WTC11 (cell line): ENCODE data around the gene PLPP7. TPM values are rescaled to one million over a fixed set of nuclear protein-coding genes. Genes with fewer than 3 reads are reported as not detected.

ENCODE experiments used
- ATAC-seq: fragments of 200-7000 bp; cut with Tn5 transposase; 2 replicates; pipeline ENCODE4 v1.10.0; 2021; ENCODE audit warnings: mild to moderate bottlenecking, moderate library complexity
- CTCF ChIA-PET: fragments of 300-600 bp; sonication (Branson Sonifier 250); formaldehyde crosslinking; loops from one replicate; lab custom pipeline; 2021; ENCODE audit warnings: antibody characterized with exemption; lab: Charles Lee
- POLR2A ChIA-PET: fragments of 350-600 bp; sonication (Branson Sonifier 250); formaldehyde crosslinking; loops from one replicate; lab custom pipeline; 2021; ENCODE audit warnings: antibody characterized with exemption; lab: Charles Lee
- DNase-seq: peaks from one replicate; pipeline ENCODE4 v3.0.0; 2021; ENCODE audit warnings: low spot score
- H3K27ac Mint-ChIP-seq: 2 replicates; pipeline ENCODE4 v1.8.0; 2021; ENCODE audit warnings: mixed read lengths
- H3K27me3 Mint-ChIP-seq: 2 replicates; pipeline ENCODE4 v1.8.0; 2021; ENCODE audit warnings: low read depth, mild to moderate bottlenecking, moderate library complexity, mixed read lengths
- H3K36me3 Mint-ChIP-seq: 2 replicates; pipeline ENCODE4 v1.8.0; 2021; ENCODE audit warnings: mixed read lengths
- H3K4me1 Mint-ChIP-seq: 2 replicates; pipeline ENCODE4 v1.8.0; 2022; ENCODE audit warnings: mixed read lengths
- H3K4me3 Mint-ChIP-seq: 2 replicates; pipeline ENCODE4 v1.8.0; 2021; ENCODE audit warnings: mild to moderate bottlenecking, moderate library complexity, mixed read lengths
- H3K9me3 Mint-ChIP-seq: 2 replicates; pipeline ENCODE4 v1.8.0; 2021; ENCODE audit warnings: mixed read lengths
- GTF2I ChIP-seq: fragments of 250-450 bp; sonication (Bioruptor Pico); conservative IDR thresholded peaks from 2 replicates; pipeline ENCODE4 v1.4.0; 2021; ENCODE audit warnings: mild to moderate bottlenecking
- HMGA2 ChIP-seq: fragments of 250-450 bp; sonication (Bioruptor Pico); IDR thresholded peaks from 2 replicates; pipeline ENCODE4 v1.4.0; 2021; ENCODE audit warnings: mild to moderate bottlenecking, moderate library complexity
- JUN ChIP-seq: sonication (generic); formaldehyde crosslinking; IDR thresholded peaks from 2 replicates; pipeline ENCODE4 v1.8.0; 2023; ENCODE audit warnings: mild to moderate bottlenecking, missing genetic modification reagents
- MXD4 ChIP-seq: fragments of 250-450 bp; sonication (Bioruptor Pico); IDR thresholded peaks from 2 replicates; pipeline ENCODE4 v1.8.0; 2021; ENCODE audit warnings: mild to moderate bottlenecking, moderate library complexity, borderline replicate concordance
- MYBL2 ChIP-seq: sonication (generic); formaldehyde crosslinking; IDR thresholded peaks from 2 replicates; pipeline ENCODE4 v1.8.1; 2023; ENCODE audit warnings: mild to moderate bottlenecking, moderate library complexity, missing genetic modification reagents
- NFATC4 ChIP-seq: fragments of 250-450 bp; sonication (Bioruptor Pico); IDR thresholded peaks from 2 replicates; pipeline ENCODE4 v1.9.0; 2021; ENCODE audit warnings: mild to moderate bottlenecking
- NFE2L1 ChIP-seq: sonication (generic); formaldehyde crosslinking; IDR thresholded peaks from 2 replicates; pipeline ENCODE4 v1.8.1; 2023; ENCODE audit warnings: missing genetic modification reagents
- SMAD4 ChIP-seq: sonication (generic); formaldehyde crosslinking; IDR thresholded peaks from 2 replicates; pipeline ENCODE4 v1.8.0; 2022; ENCODE audit warnings: mild to moderate bottlenecking, missing genetic modification reagents
- SP1 ChIP-seq: sonication (generic); formaldehyde crosslinking; conservative IDR thresholded peaks from 2 replicates; pipeline ENCODE4 v1.8.1; 2022; ENCODE audit warnings: missing genetic modification reagents
- ZNF396 ChIP-seq: fragments of 250-450 bp; sonication (Bioruptor Pico); IDR thresholded peaks from 2 replicates; pipeline ENCODE4 v1.8.0; 2021; ENCODE audit warnings: mild to moderate bottlenecking, moderate library complexity, borderline replicate concordance
- ZNF416 ChIP-seq: fragments of 250-450 bp; sonication (Bioruptor Pico); IDR thresholded peaks from 2 replicates; pipeline ENCODE4 v1.9.0; 2021; ENCODE audit warnings: mild to moderate bottlenecking, inconsistent platforms
- ZNF423 ChIP-seq: fragments of 250-450 bp; sonication (Bioruptor Pico); IDR thresholded peaks from 2 replicates; pipeline ENCODE4 v2.1.2; 2022; ENCODE audit warnings: mild to moderate bottlenecking, moderate library complexity
- ZNF671 ChIP-seq: fragments of 250-450 bp; sonication (Bioruptor Pico); IDR thresholded peaks from 2 replicates; pipeline ENCODE4 v1.8.0; 2021; ENCODE audit warnings: mild to moderate bottlenecking
- total RNA-seq: library from RNA; stranded (reverse); gene quantifications from 3 replicates; pipeline ENCODE4 v1.2.3, GENCODE V29; 2021
- TF ChIP-seq, protein P1 (sequence below): sonication (generic); formaldehyde crosslinking; IDR thresholded peaks from 2 replicates; pipeline ENCODE4 v1.8.1; 2022; ENCODE audit warnings: low read depth, missing genetic modification reagents, borderline replicate concordance
- TF ChIP-seq, protein P2 (sequence below): sonication (generic); formaldehyde crosslinking; IDR thresholded peaks from 2 replicates; pipeline ENCODE4 v1.8.1; 2023; ENCODE audit warnings: mild to moderate bottlenecking, missing genetic modification reagents, moderate library complexity
- TF ChIP-seq, protein P3 (sequence below): sonication (generic); formaldehyde crosslinking; IDR thresholded peaks from 2 replicates; pipeline ENCODE4 v1.8.1; 2022; ENCODE audit warnings: missing genetic modification reagents, borderline replicate concordance
- TF ChIP-seq, protein P4 (sequence below): sonication (generic); formaldehyde crosslinking; IDR thresholded peaks from 2 replicates; pipeline ENCODE4 v1.8.0; 2022; ENCODE audit warnings: mild to moderate bottlenecking, missing genetic modification reagents
- TF ChIP-seq, protein P5 (sequence below): sonication (generic); formaldehyde crosslinking; IDR thresholded peaks from 2 replicates; pipeline ENCODE4 v1.8.0; 2022; ENCODE audit warnings: mild to moderate bottlenecking, missing genetic modification reagents
- TF ChIP-seq, protein P6 (sequence below): fragments of 250-450 bp; sonication (Bioruptor Pico); IDR thresholded peaks from 2 replicates; pipeline ENCODE4 v1.9.0; 2021; ENCODE audit warnings: mild to moderate bottlenecking

The PLPP7 gene
- total RNA-seq, 1 experiment from 2014 or later: 4.2 TPM

DNA sequence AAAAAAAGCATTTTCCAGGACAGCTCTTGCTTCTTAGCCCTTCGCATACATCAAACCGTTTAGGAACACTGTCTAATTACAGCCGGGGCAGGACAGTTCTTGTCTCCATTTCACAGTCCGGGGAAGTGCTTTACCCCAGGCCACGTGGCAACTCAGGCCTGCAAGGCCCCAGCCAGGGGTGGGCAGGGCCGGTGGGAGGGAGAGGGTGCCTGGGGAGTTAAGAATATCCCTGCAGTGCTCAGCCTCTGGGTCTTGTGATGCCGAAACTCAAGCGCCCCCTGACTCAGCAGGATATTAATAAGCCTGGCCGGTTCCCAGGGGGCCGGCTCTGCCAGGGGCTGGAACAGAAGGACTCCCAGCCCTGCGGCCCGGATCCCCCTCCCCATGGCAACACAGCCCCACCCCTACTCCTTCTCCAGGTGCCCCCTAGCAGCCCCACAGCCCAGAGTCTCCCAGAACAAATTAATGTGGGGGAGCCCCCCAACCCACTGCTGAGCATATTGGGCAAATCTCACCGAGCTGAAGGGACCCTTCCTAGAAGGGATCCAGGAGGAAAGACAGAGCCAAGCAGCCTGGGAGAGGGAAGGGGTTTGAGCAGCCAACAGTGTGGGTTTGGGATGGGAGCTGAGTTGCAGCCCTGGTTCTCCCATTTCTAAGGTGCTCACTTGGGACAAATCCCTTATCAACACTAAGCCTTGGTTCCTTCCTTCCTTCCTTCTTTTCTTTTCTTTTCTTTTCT lies 45.3 kb downstream of the PLPP7 start:
- ATAC-seq (peak; percentile 10; the same call in 1 of the 2 replicates), DNase-seq (peak; percentile 16)
- Mint-ChIP-seq H3K27me3 (no peaks in the 10 kb centered on the region), H3K4me3 (no peak overlapping the region), H3K36me3 (no peaks in the 10 kb centered on the region), H3K9me3 (no peaks in the 10 kb centered on the region), H3K4me1 (peaks cover 23% of the 10 kb centered on the region), H3K27ac (no peak overlapping the region)
- CTCF ChIA-PET: interaction anchor here (0.6 to 3.9 kb wide), 14 partner anchors 8 to 1116 kb away, joined by 3 to 57 read pairs (median 8); partner anchors contain the start of gene FAM78A
- peak; percentile 32; the same call in 1 of the 2 replicates for TF ChIP-seq ZNF423 (CRISPR knock-in tag)
- TF ChIP-seq, protein P1, sequence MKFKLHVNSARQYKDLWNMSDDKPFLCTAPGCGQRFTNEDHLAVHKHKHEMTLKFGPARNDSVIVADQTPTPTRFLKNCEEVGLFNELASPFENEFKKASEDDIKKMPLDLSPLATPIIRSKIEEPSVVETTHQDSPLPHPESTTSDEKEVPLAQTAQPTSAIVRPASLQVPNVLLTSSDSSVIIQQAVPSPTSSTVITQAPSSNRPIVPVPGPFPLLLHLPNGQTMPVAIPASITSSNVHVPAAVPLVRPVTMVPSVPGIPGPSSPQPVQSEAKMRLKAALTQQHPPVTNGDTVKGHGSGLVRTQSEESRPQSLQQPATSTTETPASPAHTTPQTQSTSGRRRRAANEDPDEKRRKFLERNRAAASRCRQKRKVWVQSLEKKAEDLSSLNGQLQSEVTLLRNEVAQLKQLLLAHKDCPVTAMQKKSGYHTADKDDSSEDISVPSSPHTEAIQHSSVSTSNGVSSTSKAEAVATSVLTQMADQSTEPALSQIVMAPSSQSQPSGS (CRISPR knock-in tag): no peak
- POLR2A ChIA-PET: no interaction called here

DNA sequence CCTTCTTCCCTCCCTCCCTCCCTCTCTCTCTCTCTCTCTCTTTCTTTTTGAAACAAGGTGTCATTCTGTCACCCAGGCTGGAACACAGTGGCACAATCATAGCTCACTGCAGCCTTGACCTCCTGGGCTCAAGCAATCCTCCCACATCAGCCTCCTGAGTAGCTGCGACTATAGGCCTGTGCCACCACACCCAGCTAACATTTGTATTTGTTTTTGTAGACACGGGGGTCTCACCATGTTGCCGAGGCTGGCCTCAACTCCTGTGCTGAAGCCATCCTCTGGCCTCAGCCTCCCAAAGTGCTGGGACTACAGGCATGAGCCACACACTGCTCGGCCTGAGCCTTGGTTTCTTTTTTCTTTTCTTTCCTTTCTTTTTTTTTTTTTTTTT lies 45.8 kb downstream of the PLPP7 start:
- no peaks in the 10 kb centered on the region for H3K9me3 Mint-ChIP-seq
- TF ChIP-seq ZNF396 (CRISPR knock-in tag) (no peak), ZNF416 (no peak), MYBL2 (CRISPR knock-in tag) (no peak), JUN (CRISPR knock-in tag) (no peak), GTF2I (CRISPR knock-in tag) (no peak), MXD4 (CRISPR knock-in tag) (no peak), NFE2L1 (CRISPR knock-in tag) (no peak), SMAD4 (CRISPR knock-in tag) (no peak), SP1 (CRISPR knock-in tag) (no peak), NFATC4 (CRISPR knock-in tag) (no peak), ZNF671 (CRISPR knock-in tag) (no peak), HMGA2 (CRISPR knock-in tag) (no peak)
- TF ChIP-seq, protein P2, sequence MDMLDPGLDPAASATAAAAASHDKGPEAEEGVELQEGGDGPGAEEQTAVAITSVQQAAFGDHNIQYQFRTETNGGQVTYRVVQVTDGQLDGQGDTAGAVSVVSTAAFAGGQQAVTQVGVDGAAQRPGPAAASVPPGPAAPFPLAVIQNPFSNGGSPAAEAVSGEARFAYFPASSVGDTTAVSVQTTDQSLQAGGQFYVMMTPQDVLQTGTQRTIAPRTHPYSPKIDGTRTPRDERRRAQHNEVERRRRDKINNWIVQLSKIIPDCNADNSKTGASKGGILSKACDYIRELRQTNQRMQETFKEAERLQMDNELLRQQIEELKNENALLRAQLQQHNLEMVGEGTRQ (CRISPR knock-in tag): no peak
- TF ChIP-seq, protein P1 (CRISPR knock-in tag): no peak
- TF ChIP-seq, protein P3, sequence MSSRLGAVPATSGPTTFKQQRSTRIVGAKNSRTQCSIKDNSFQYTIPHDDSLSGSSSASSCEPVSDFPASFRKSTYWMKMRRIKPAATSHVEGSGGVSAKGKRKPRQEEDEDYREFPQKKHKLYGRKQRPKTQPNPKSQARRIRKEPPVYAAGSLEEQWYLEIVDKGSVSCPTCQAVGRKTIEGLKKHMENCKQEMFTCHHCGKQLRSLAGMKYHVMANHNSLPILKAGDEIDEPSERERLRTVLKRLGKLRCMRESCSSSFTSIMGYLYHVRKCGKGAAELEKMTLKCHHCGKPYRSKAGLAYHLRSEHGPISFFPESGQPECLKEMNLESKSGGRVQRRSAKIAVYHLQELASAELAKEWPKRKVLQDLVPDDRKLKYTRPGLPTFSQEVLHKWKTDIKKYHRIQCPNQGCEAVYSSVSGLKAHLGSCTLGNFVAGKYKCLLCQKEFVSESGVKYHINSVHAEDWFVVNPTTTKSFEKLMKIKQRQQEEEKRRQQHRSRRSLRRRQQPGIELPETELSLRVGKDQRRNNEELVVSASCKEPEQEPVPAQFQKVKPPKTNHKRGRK: no peak
- TF ChIP-seq, protein P4, sequence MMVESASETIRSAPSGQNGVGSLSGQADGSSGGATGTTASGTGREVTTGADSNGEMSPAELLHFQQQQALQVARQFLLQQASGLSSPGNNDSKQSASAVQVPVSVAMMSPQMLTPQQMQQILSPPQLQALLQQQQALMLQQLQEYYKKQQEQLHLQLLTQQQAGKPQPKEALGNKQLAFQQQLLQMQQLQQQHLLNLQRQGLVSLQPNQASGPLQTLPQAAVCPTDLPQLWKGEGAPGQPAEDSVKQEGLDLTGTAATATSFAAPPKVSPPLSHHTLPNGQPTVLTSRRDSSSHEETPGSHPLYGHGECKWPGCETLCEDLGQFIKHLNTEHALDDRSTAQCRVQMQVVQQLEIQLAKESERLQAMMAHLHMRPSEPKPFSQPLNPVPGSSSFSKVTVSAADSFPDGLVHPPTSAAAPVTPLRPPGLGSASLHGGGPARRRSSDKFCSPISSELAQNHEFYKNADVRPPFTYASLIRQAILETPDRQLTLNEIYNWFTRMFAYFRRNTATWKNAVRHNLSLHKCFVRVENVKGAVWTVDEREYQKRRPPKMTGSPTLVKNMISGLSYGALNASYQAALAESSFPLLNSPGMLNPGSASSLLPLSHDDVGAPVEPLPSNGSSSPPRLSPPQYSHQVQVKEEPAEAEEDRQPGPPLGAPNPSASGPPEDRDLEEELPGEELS (CRISPR knock-in tag): no peak
- TF ChIP-seq, protein P5, sequence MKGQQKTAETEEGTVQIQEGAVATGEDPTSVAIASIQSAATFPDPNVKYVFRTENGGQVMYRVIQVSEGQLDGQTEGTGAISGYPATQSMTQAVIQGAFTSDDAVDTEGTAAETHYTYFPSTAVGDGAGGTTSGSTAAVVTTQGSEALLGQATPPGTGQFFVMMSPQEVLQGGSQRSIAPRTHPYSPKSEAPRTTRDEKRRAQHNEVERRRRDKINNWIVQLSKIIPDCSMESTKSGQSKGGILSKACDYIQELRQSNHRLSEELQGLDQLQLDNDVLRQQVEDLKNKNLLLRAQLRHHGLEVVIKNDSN (CRISPR knock-in tag): no peak
- TF ChIP-seq, protein P6, sequence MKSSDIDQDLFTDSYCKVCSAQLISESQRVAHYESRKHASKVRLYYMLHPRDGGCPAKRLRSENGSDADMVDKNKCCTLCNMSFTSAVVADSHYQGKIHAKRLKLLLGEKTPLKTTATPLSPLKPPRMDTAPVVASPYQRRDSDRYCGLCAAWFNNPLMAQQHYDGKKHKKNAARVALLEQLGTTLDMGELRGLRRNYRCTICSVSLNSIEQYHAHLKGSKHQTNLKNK (CRISPR knock-in tag): no peak
- TF ChIP-seq, all 79 proteins: peak for 0
- Mint-ChIP-seq H3K27me3 (no peaks in the 10 kb centered on the region), H3K27ac (no peak overlapping the region), H3K4me3 (no peak overlapping the region), H3K4me1 (peaks cover 17% of the 10 kb centered on the region), H3K36me3 (no peaks in the 10 kb centered on the region)
- ATAC-seq (no peak), DNase-seq (peak; percentile 6)
- ChIA-PET POLR2A (interaction anchor here (1.3 kb wide), 1 partner anchor 78 kb away, joined by 3 read pairs; no protein-coding TSS in a partner anchor), CTCF (interaction anchor here (0.6 to 3.9 kb wide), 15 partner anchors 9 to 1116 kb away, joined by 3 to 57 read pairs (median 12); partner anchors contain the start of gene FAM78A)
